NCI-H2227 (cell line): ENCODE measurements around the gene ADIPOR1.
"Not testable (repeated sequence)": the region's sequence is repeated elsewhere in the genome, so short reads cannot be mapped to it uniquely, and the experiment has no call there.

Experiments used
- DNase-seq: peaks from one replicate; lab custom pipeline; 2025; ENCODE audit not compliant: unreplicated experiment; lab: John Stamatoyannopoulos, UW

Gene ADIPOR1, protein sequence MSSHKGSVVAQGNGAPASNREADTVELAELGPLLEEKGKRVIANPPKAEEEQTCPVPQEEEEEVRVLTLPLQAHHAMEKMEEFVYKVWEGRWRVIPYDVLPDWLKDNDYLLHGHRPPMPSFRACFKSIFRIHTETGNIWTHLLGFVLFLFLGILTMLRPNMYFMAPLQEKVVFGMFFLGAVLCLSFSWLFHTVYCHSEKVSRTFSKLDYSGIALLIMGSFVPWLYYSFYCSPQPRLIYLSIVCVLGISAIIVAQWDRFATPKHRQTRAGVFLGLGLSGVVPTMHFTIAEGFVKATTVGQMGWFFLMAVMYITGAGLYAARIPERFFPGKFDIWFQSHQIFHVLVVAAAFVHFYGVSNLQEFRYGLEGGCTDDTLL

GRCh38 chr1:202957733-202958543 lies at the start of gene ADIPOR1:
TSS of gene ADIPOR1 (minus strand) at chr1:202958312. CDS start at chr1:202951070, 7,242 bp downstream.
- peak; percentile 92 for DNase-seq

DNA sequence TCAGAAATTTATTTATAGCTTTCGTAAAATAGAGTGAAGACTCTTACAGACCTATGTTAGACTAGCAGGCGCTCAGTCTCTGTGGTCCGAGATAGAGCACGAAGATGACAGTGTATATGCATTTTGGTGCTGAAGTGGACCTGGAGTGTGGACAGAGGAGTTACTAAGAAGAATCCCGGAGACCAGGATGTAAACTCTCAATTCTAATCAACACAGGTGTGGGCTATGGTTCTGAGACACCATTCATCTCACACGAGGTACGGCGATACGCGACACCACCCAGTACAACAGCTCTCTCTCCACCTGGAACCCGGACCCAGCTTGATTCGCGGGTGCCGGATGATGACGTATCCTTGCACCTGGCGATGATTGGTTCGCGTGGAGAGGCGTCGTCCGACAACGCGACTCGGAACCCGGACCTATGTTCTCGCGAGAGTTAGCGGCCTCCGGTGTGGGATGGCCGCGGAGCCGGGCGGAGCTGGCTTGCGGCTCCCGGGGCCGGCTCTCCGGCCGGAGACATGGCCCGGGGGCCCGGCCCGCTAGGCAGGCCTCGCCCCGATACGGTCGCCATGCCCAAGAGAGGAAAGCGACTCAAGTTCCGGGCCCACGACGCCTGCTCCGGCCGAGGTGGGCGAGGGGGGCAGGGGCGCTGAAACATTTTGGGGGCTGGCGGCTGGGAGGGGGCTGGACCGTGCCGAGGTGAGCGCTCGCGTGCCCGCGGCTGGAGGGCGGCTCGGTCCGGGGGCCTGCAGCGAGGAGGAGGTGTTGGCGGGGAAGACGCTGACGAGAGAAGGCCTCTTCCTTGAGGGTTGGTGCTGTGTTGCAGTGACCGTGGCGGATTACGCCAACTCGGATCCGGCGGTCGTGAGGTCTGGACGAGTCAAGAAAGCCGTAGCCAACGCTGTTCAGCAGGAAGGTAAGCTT lies 49.1 kb upstream of the ADIPOR1 start, which contains the start of gene TMEM183A:
TMEM183A (plus strand) TSS at position 427 of the 924 bp plus-strand sequence; CDS start at position 519, 92 bp downstream.
- peak; percentile 99 for DNase-seq

- DNase-seq = not testable (repeated sequence)
These were observed 47.5 kb upstream of the ADIPOR1 start for GRCh38 chr1:203005395-203006142.

DNA sequence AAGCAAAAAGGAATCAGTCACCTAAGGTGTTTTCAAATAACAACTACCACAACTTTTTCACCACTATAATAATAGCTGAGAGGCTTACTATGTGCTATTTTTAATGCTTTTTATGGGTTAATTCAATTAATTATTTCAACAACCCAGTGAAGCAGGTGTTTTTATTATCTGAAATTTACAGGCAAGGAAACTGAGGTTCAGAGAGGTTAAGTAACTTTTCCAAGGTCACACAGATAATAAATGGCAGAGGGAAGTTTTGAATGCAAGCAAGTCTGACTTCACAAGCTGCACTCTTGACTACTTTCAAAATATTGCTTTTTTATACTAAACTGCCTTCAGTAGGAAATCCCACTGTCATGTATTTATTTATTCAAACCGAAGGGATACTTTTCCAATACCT lies 44.8 kb upstream of the ADIPOR1 start:
- DNase-seq = no peak

GRCh38 chr1:203001986-203002385 lies 43.9 kb upstream of the ADIPOR1 start:
- no peak for DNase-seq

GRCh38 chr1:203000217-203000944 lies 42.3 kb upstream of the ADIPOR1 start:
- no peak for DNase-seq

GRCh38 chr1:202998836-202999750 lies 41.0 kb upstream of the ADIPOR1 start:
- DNase-seq = peak; percentile 57

DNA sequence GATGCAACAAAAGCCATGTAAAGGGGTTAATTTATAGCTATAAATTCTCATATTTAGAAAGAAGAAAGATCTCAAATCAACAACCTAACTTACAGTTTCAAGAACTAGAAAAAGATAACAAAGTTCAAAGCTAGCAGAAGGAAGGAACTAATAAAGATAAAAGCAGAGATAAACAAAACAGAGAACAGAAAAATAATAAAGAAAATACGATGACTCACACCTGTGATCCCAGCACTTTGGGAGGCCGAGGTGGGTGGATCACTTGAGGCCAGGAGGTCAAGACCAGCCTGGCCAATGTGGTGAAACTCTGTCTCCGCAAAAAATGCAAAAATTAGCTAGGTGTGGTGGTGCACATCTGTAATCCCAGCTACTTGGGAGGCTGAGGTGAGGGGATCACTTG lies 36.6 kb upstream of the ADIPOR1 start:
- DNase-seq = no peak

DNA sequence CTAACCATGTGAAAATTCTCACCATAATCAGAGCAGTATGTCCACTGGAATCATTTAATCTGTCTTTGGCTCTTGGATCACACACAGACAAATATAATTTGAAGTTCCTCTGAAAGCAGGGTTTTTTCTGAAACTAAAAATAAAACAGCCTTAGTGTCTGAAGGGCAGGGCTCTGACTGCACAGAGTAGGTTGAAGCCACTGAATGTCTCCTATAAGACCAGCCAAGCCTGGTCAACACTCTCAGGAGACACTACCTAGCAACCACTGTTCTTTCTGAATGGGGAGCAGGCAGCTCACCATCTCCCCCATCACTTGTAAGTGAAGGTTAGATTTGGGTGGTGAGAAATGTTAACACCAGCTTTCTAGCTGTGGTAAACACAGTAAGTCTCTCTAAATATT lies 33.0 kb upstream of the ADIPOR1 start:
- DNase-seq = no peak

DNA sequence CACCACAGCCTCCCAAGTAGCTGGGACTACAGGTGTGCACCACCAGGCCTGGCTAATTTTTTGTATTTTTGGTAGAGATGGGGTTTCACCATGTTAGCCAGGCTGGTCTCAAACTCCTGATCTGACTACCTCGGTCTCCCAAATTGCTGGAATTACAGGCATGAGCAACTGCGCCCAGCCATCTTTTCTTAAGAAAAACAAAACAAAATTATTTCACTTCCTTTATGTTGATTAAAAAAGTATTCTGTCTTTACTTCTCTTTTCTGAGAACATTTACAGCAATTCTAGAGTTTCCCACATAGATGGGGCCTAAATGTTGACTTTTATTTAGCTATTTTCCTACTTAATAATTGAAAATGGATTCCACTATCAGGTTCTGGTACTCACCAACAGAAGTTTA lies 31.8 kb upstream of the ADIPOR1 start:
- no peak for DNase-seq

DNA sequence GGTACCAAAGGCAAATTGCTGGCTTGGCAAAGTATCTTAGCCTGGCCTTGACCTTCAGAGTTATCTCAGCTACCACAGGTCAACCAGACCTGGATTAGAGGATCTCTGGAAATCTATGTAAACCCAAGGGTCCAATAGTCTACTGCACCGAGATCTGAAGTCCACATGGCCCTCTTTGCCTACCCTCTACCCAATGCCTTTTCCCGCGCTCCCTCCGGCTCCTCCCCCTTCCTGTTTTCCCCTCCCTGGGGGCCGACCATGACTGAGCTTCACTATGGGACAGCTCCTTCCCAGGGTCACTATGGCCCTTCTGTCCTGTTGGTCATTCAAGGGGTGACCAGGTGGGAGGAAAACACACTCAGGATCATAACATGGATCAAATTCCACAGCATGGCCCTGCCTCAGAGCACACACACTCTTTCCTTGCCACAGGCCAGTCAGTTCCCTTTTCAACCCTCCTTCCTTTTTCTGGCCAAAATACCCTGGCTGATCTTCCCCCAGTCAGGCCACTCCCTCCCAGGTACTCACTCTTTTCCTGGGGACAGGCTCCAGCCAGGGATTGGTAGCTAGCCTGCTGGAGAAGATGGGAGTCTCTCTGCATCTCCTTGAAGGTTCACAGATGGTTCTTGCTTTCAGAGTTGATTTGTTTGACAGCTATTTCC lies 29.9 kb upstream of the ADIPOR1 start:
- DNase-seq = no peak

GRCh38 chr1:202987255-202987654 lies 29.1 kb upstream of the ADIPOR1 start:
- DNase-seq = no peak

DNA sequence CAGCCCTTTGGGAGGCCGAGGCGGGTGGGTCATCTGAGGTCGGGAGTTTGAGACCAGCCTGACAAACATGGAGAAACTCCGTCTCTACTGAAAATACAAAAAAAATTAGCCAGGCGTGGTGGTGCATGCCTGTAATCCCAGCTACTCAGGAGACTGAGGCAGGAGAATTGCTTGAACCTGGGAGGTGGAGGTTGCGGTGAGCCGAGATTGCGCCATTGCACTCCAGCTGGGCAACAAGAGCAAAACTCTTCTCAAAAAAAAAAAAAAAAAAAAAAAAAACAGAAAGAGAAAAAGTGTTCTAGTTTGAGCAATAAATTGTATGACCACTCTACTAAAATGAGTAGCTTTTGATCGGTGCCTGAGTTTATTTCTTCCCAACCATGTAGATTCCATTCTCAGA lies 28.0 kb upstream of the ADIPOR1 start:
- DNase-seq = not testable (repeated sequence)

DNA sequence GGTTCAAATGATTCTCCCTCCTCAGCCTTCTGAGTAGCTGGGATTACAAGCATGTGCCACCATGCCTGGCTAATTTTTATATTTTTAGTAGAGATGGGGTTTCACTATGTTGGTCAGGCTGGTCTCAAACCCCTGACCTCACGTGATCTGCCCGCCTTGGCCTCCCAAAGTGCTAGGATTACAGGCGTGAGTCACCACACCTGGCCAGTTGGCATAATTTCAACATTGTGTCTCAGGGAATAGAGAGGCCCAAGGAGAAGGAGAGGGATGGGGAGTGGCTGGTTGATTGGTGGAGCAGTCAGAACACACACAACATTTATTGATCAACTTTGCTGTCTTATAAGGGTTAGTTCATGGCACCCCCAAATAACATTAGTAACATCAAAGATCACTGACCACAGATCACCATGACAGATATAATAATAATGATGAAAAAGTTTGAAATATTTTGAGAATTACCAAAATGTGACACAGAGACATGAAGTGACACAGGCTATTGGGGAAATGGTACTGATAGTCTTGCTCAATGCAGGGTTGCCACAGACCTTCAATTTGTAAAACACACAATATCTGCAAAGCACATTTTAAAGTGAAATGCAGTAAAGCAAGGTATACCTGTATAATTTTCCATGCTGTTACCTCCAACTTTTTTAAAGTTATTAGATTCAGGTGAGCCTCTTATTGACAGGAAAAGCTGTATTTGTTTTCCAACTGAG lies 24.8 kb upstream of the ADIPOR1 start:
- no peak for DNase-seq

DNA sequence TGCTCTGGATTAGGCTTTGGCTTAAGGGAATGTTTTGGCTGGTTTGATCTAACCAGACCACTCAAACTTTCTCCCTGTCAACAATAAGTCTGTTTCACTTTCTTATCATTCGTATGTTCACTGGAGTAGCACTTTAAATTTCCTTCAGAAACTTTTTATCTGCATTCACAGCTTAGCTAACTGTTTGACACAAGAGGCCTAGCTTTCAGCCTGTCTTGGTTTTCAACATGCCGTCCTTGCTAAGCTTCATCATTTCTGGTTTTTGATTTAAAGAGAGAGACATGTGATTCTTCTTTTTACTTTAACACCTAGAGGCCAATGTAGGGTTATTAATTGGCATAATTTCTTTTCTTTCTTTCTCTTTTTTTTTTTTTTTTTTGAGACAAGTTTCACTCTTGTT lies 23.8 kb upstream of the ADIPOR1 start:
- DNase-seq = no peak

GRCh38 chr1:202979459-202979858 lies 21.3 kb upstream of the ADIPOR1 start:
- DNase-seq = no peak

- DNase-seq = no peak
These were observed 18.5 kb upstream of the ADIPOR1 start for GRCh38 chr1:202976633-202977032.
